Stimulated activated CD4-positive, alpha-beta T cell treated with anti-CD3 and anti-CD28 coated beads, Interleukin-15, amount 100 ng/mL, for 48 hours (primary cell): ENCODE results near the gene MST1.

ENCODE experiments used
- DNase-seq, 2 donors: peaks; one replicate each; pipeline ENCODE4 v3.0.0-alpha.2; 2020; ENCODE audit warnings: low read depth in 2 of 2

MST1 gene

GRCh38 chr3:49674497-49674983, 14.7 kb downstream of the MST1 start:
- DNase-seq, result no peak

GRCh38 chr3:49673715-49674496, 15.4 kb downstream of the MST1 start, which contains the start of gene APEH:
TSS of gene APEH (plus strand) at chr3:49674351. CDS start at chr3:49674402, 51 bp downstream.
- peak; percentile 99 for DNase-seq

GRCh38 chr3:49673121-49673714, 16.1 kb downstream of the MST1 start:
- DNase-seq, result no peak

GRCh38 chr3:49671291-49672288, 17.7 kb downstream of the MST1 start:
- DNase-seq, result peak; percentile 44 to 68

- no peak for DNase-seq
These were observed 18.4 kb downstream of the MST1 start for GRCh38 chr3:49670940-49671290.

GRCh38 chr3:49669352-49669751, 19.9 kb downstream of the MST1 start:
- DNase-seq, result no peak

- no peak for DNase-seq
These were observed 20.4 kb downstream of the MST1 start for GRCh38 chr3:49668861-49669260.

GRCh38 chr3:49668414-49668797, 20.9 kb downstream of the MST1 start:
- DNase-seq, result no peak

GRCh38 chr3:49667701-49668413, 21.4 kb downstream of the MST1 start:
- no peak for DNase-seq

- no peak for DNase-seq
These were observed 22.7 kb downstream of the MST1 start for GRCh38 chr3:49666592-49666991.

GRCh38 chr3:49665822-49666519, 23.3 kb downstream of the MST1 start:
- no peak for DNase-seq

GRCh38 chr3:49664300-49664699, 25.0 kb downstream of the MST1 start:
- no peak for DNase-seq

GRCh38 chr3:49663831-49664230, 25.4 kb downstream of the MST1 start:
- DNase-seq, result no peak

- DNase-seq, result no peak
These were observed 26.4 kb downstream of the MST1 start for GRCh38 chr3:49662720-49663413.

GRCh38 chr3:49662021-49662420, 27.3 kb downstream of the MST1 start:
- DNase-seq, result no peak

- DNase-seq, result no peak
These were observed 28.0 kb downstream of the MST1 start for GRCh38 chr3:49661281-49661680.

- DNase-seq, result no peak
These were observed 29.5 kb downstream of the MST1 start for GRCh38 chr3:49659756-49660155.

- no peak for DNase-seq
These were observed 30.6 kb downstream of the MST1 start for GRCh38 chr3:49658711-49659110.

- DNase-seq, result no peak
These were observed 31.9 kb downstream of the MST1 start for GRCh38 chr3:49657208-49657915.
